Endodermal cell (in vitro differentiated cells): Measurements from ENCODE around the gene PRMT7. TPM values are rescaled to one million over a fixed set of nuclear protein-coding genes. Genes with fewer than 3 reads are reported as not detected.

ENCODE experiments used
- DNase-seq: peaks from one replicate; pipeline ENCODE4 v3.0.0-alpha.2; 2017
- H3K27ac ChIP-seq: 2 replicates; pipeline ENCODE4 v1.5.1; 2013; ENCODE audit warnings: mild to moderate bottlenecking, low read depth, low read length, moderate library complexity
- H3K27me3 ChIP-seq: 2 replicates; pipeline ENCODE4 v1.6.1; 2013; ENCODE audit warnings: mild to moderate bottlenecking, low read length, moderate library complexity; ENCODE audit not compliant: insufficient read depth, control insufficient read depth, poor library complexity, severe bottlenecking
- H3K36me3 ChIP-seq: 2 replicates; pipeline ENCODE4 v1.7.0; 2013; ENCODE audit warnings: mild to moderate bottlenecking, low read length, moderate library complexity; ENCODE audit not compliant: control insufficient read depth, insufficient read depth
- H3K4me1 ChIP-seq: one replicate; pipeline ENCODE4 v1.7.0; 2013; ENCODE audit warnings: low read length; ENCODE audit not compliant: control insufficient read depth, insufficient read depth
- H3K4me3 ChIP-seq: 2 replicates; pipeline ENCODE4 v1.5.1; 2013; ENCODE audit warnings: mild to moderate bottlenecking, low read length, moderate library complexity
- H3K9ac ChIP-seq: 2 replicates; pipeline ENCODE4 v1.6.1; 2013; ENCODE audit warnings: mild to moderate bottlenecking, low read length, moderate library complexity; ENCODE audit not compliant: poor library complexity, severe bottlenecking; ENCODE audit errors: extremely low read depth
- H3K9me3 ChIP-seq: 2 replicates; pipeline ENCODE4 v1.6.1; 2013; ENCODE audit warnings: mild to moderate bottlenecking, low read length, moderate library complexity; ENCODE audit not compliant: control insufficient read depth
- H3K27ac Mint-ChIP-seq: 2 replicates; pipeline ENCODE4 v1.8.0; 2020; ENCODE audit warnings: mixed read lengths
- H3K27me3 Mint-ChIP-seq: 2 replicates; pipeline ENCODE4 v1.8.0; 2021; ENCODE audit warnings: mild to moderate bottlenecking, mixed read lengths; ENCODE audit not compliant: insufficient read depth
- H3K36me3 Mint-ChIP-seq: 2 replicates; pipeline ENCODE4 v1.8.0; 2020; ENCODE audit warnings: low read depth, mixed read lengths
- H3K4me1 Mint-ChIP-seq: 2 replicates; pipeline ENCODE4 v1.8.0; 2020; ENCODE audit warnings: mixed read lengths
- H3K4me3 Mint-ChIP-seq: 2 replicates; pipeline ENCODE4 v1.8.0; 2020; ENCODE audit warnings: mild to moderate bottlenecking, moderate library complexity, mixed read lengths
- H3K9me3 Mint-ChIP-seq: 2 replicates; pipeline ENCODE4 v1.8.0; 2020; ENCODE audit warnings: mild to moderate bottlenecking, mixed read lengths
- CTCF ChIP-seq: fragments of 200-600 bp; sonication (generic); conservative IDR thresholded peaks from 2 replicates; pipeline ENCODE4 v1.5.0; 2021; ENCODE audit warnings: antibody characterized with exemption, mild to moderate bottlenecking
- WGBS, 2 experiments: methylation state at CpG; one replicate each; pipeline versions ENCODE4 v1.1.5 to v1.1.7; 2013; ENCODE audit warnings: missing lambda C conversion rate in 2 of 2, mixed read lengths in 1 of 2; ENCODE audit not compliant: insufficient coverage in 1 of 2, insufficient read length in 1 of 2; 5-methylcytosine and 5-hydroxymethylcytosine counted together
- total RNA-seq, 2 donors: library from RNA; stranded (reverse); fragmentation: NEBNext Ultra II Directional in 1 of 2; extraction: Animal tissue kit (Norgen Biotek cat#: 25700) in 1 of 2; gene quantifications; 2 replicates in 1 of 2; 3 replicates in 1 of 2; pipeline ENCODE4 v1.2.1, GENCODE V29; 2021

The PRMT7 gene
- total RNA-seq, 2 donors from 2014 or later: 63.9 to 68.5 TPM

GRCh38 chr16:68328151-68328859 lies 17.5 kb downstream of the PRMT7 start:
- Histone ChIP-seq H3K36me3 (peaks cover 54% of the 10 kb centered on the region), H3K4me1 (peaks cover 13% of the 10 kb centered on the region), H3K27ac (peak overlapping the region; percentile 26), H3K9me3 (no peaks in the 10 kb centered on the region), H3K27me3 (no peaks in the 10 kb centered on the region), H3K4me3 (peak overlapping the region; percentile 63), H3K9ac (peak overlapping the region; percentile 43)
- no peak overlapping the region for H3K4me3 Mint-ChIP-seq
- peak; percentile 97 for DNase-seq
- H3K27me3 Mint-ChIP-seq: no peaks in the 10 kb centered on the region
- TF ChIP-seq CTCF: peak; percentile 94
- peaks cover 11% of the 10 kb centered on the region for H3K4me1 Mint-ChIP-seq
- H3K27ac Mint-ChIP-seq: peak overlapping the region; percentile 86
- 45 to 63% methylated on average over 8 to 13 of the region's 13 CpGs for WGBS, 2 experiments
- H3K36me3 Mint-ChIP-seq: peaks cover 35% of the 10 kb centered on the region
- no peaks in the 10 kb centered on the region for H3K9me3 Mint-ChIP-seq

GRCh38 chr16:68328860-68329390 lies 18.1 kb downstream of the PRMT7 start:
- peak overlapping the region; percentile 63 for H3K4me3 ChIP-seq
- peak overlapping the region; percentile 6 for H3K27ac ChIP-seq
- WGBS, 2 experiments: 0 to 26% methylated on average over 1 to 3 of the region's 3 CpGs
- no peaks in the 10 kb centered on the region for H3K27me3 ChIP-seq
- H3K27ac Mint-ChIP-seq: peak overlapping the region; percentile 86
- no peak for DNase-seq
- H3K9me3 Mint-ChIP-seq: no peaks in the 10 kb centered on the region
- peaks cover 52% of the 10 kb centered on the region for H3K36me3 ChIP-seq
- peak overlapping the region; percentile 54 for H3K9ac ChIP-seq
- H3K36me3 Mint-ChIP-seq: peaks cover 35% of the 10 kb centered on the region
- H3K9me3 ChIP-seq: no peaks in the 10 kb centered on the region
- peaks cover 11% of the 10 kb centered on the region for H3K4me1 Mint-ChIP-seq
- TF ChIP-seq CTCF: no peak
- H3K4me1 ChIP-seq: peaks cover 13% of the 10 kb centered on the region
- no peaks in the 10 kb centered on the region for H3K27me3 Mint-ChIP-seq
- no peak overlapping the region for H3K4me3 Mint-ChIP-seq

GRCh38 chr16:68331879-68332410 lies 21.1 kb downstream of the PRMT7 start:
- H3K36me3 ChIP-seq: peaks cover 46% of the 10 kb centered on the region
- Mint-ChIP-seq H3K4me1 (peaks cover 11% of the 10 kb centered on the region), H3K27ac (peak overlapping the region; percentile 18), H3K36me3 (peaks cover 33% of the 10 kb centered on the region), H3K9me3 (no peaks in the 10 kb centered on the region), H3K4me3 (no peak overlapping the region), H3K27me3 (no peaks in the 10 kb centered on the region)
- 73 to 85% methylated on average over 2 to 4 of the region's 4 CpGs for WGBS, 2 experiments
- peak overlapping the region; percentile 81 for H3K27ac ChIP-seq
- no peak for TF ChIP-seq CTCF
- H3K4me3 ChIP-seq: peak overlapping the region; percentile 46
- H3K27me3 ChIP-seq: no peaks in the 10 kb centered on the region
- DNase-seq: no peak
- peak overlapping the region; percentile 47 for H3K9ac ChIP-seq
- peaks cover 13% of the 10 kb centered on the region for H3K4me1 ChIP-seq
- H3K9me3 ChIP-seq: no peaks in the 10 kb centered on the region
